GM23338 (cell line): ENCODE data around the gene TSPAN32. TPM values are rescaled to one million over a fixed set of nuclear protein-coding genes. Genes with fewer than 3 reads are reported as not detected.

Experiments used
- ATAC-seq: fragments of 200-7000 bp; cut with Tn5 transposase; 3 replicates; pipeline ENCODE4 v1.9.1; 2020
- DNase-seq: peaks from one replicate; pipeline ENCODE4 v3.0.0-alpha.2; 2015; ENCODE audit warnings: low spot score
- H2AFZ ChIP-seq: fragments of 200-600 bp; sonication (generic); 2 replicates; pipeline ENCODE4 v1.8.0; 2016; ENCODE audit warnings: antibody characterized with exemption, mild to moderate bottlenecking, moderate library complexity
- H3F3A ChIP-seq: fragments of 200-600 bp; sonication (generic); replicated peaks from 2 replicates; pipeline ENCODE4 v1.8.0; 2017; ENCODE audit warnings: antibody characterized with exemption, mixed run types, low read depth
- H3K27ac ChIP-seq: fragments of 200-600 bp; sonication (generic); 2 replicates; pipeline ENCODE4 v1.6.1; 2016; ENCODE audit warnings: low read depth
- H3K27me3 ChIP-seq: fragments of 200-600 bp; sonication (generic); 2 replicates; pipeline ENCODE4 v1.8.0; 2016; ENCODE audit warnings: mild to moderate bottlenecking, mixed run types, moderate library complexity; ENCODE audit not compliant: insufficient read depth
- H3K36me3 ChIP-seq: fragments of 200-600 bp; sonication (generic); 2 replicates; pipeline ENCODE4 v1.8.0; 2016; ENCODE audit warnings: mild to moderate bottlenecking; ENCODE audit not compliant: insufficient read depth
- H3K4me1 ChIP-seq: fragments of 200-600 bp; sonication (generic); 2 replicates; pipeline ENCODE4 v1.8.0; 2016; ENCODE audit warnings: mild to moderate bottlenecking, moderate library complexity; ENCODE audit not compliant: insufficient read depth
- H3K4me2 ChIP-seq: fragments of 200-600 bp; sonication (generic); 2 replicates; pipeline ENCODE4 v1.7.1; 2017; ENCODE audit warnings: mixed run types
- H3K4me3 ChIP-seq: fragments of 200-600 bp; sonication (generic); 2 replicates; pipeline ENCODE4 v1.6.1; 2016; ENCODE audit warnings: mixed run types
- H3K79me2 ChIP-seq: fragments of 200-600 bp; sonication (generic); replicated peaks from 2 replicates; pipeline ENCODE4 v1.8.0; 2017; ENCODE audit warnings: mild to moderate bottlenecking; ENCODE audit not compliant: insufficient read depth
- H3K9me2 ChIP-seq: fragments of 200-600 bp; sonication (generic); 2 replicates; pipeline ENCODE4 v1.8.0; 2017; ENCODE audit not compliant: insufficient read depth
- H4K20me1 ChIP-seq: fragments of 200-600 bp; sonication (generic); replicated peaks from 2 replicates; pipeline ENCODE4 v1.8.0; 2017; ENCODE audit warnings: mild to moderate bottlenecking; ENCODE audit not compliant: insufficient read depth
- H3K27ac Mint-ChIP-seq: 2 replicates; pipeline ENCODE4 v1.8.0; 2020; ENCODE audit warnings: inconsistent platforms, mild to moderate bottlenecking, moderate library complexity, mixed read lengths
- H3K27me3 Mint-ChIP-seq: 3 replicates; pipeline ENCODE4 v1.8.0; 2022; ENCODE audit warnings: low read depth, mild to moderate bottlenecking, moderate library complexity, mixed read lengths, inconsistent platforms; ENCODE audit not compliant: insufficient read depth, poor library complexity
- H3K36me3 Mint-ChIP-seq: 3 replicates; pipeline ENCODE4 v1.8.0; 2021; ENCODE audit warnings: low read depth, mild to moderate bottlenecking, inconsistent platforms, moderate library complexity, mixed read lengths
- H3K4me1 Mint-ChIP-seq: 3 replicates; pipeline ENCODE4 v1.8.0; 2020; ENCODE audit warnings: mild to moderate bottlenecking, inconsistent platforms, mixed read lengths
- H3K4me3 Mint-ChIP-seq: 3 replicates; pipeline ENCODE4 v1.8.0; 2021; ENCODE audit warnings: moderate library complexity, mild to moderate bottlenecking, inconsistent platforms, mixed read lengths
- H3K9me3 Mint-ChIP-seq: 3 replicates; pipeline ENCODE4 v1.8.0; 2020; ENCODE audit warnings: moderate library complexity, mild to moderate bottlenecking, inconsistent platforms, mixed read lengths
- JUNB ChIP-seq: IDR thresholded peaks from one replicate; pipeline ENCODE4 v1.6.1; 2016; ENCODE audit warnings: antibody characterized with exemption; ENCODE audit not compliant: unreplicated experiment
- STAT1 ChIP-seq: IDR thresholded peaks from one replicate; pipeline ENCODE4 v1.6.1; 2016; ENCODE audit warnings: antibody characterized with exemption; ENCODE audit not compliant: unreplicated experiment
- ZNF331 ChIP-seq: fragments of 250-450 bp; sonication (Bioruptor Pico); IDR thresholded peaks from 2 replicates; pipeline ENCODE4 v1.5.0; 2020; ENCODE audit warnings: low read depth, mild to moderate bottlenecking, moderate library complexity
- polyA plus RNA-seq: library from polyadenylated mRNA; unstranded; fragments of >200 nt; fragmentation: Nextera tagmentation; extraction: Ambion mirVana; gene quantifications from 2 replicates; pipeline ENCODE4 v1.2.1, GENCODE V29; 2016
- total RNA-seq: library from RNA; depleted of rRNA; stranded (reverse); fragments of >200 nt; shearing (Covaris generic); gene quantifications from 2 replicates; pipeline ENCODE4 v1.2.3, GENCODE V29; 2014
- TF ChIP-seq, protein P1 (sequence below), 2 experiments: fragments of 200-600 bp in 1 of 2; sonication (generic) in 1 of 2; conservative IDR thresholded peaks; 2 replicates each; pipeline versions ENCODE4 v1.5.1 to v1.6.1; 2016 to 2017; ENCODE audit warnings: antibody characterized with exemption in 2 of 2, low read depth in 2 of 2, mild to moderate bottlenecking in 2 of 2, moderate library complexity in 1 of 2
- TF ChIP-seq, protein P2 (sequence below): IDR thresholded peaks from 2 replicates; pipeline ENCODE4 v1.6.1; 2016; ENCODE audit warnings: antibody characterized with exemption

Gene TSPAN32
- total and polyA plus RNA-seq, 2 experiments from 2014 or later = not detected

DNA sequence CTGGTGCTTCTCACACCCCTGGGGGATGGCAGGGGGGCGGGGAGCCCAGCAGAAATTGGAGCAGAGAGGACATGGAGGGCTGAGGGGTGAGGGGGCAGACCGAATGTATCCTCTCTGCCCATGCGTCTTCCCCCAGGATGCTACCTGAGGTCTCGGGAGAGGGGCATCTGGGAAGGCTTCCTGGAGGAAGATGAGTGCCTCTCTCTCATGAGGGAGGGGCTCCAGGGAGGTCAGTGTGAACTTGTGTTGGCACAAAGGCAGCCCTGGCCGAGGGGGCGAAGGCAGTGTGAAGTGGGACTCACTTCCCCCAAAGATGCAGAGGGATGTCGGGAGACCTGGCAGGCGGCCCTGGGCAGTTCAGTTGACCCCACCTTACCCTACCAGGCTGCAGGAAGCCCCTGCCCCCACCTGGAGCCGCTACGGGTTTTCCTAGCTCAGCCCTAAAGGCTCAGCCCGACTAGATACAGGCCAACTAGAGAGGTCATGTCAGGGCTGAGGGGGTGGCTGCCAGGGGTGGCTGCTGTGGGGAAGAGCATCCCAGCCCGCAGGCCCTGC is 41.8 kb upstream of the TSPAN32 start:
- Mint-ChIP-seq H3K9me3 (no peaks in the 10 kb centered on the region), H3K27me3 (peaks cover 12% of the 10 kb centered on the region), H3K4me1 (peaks cover 3% of the 10 kb centered on the region; the same call in 1 of the 3 replicates), H3K4me3 (no peak overlapping the region), H3K36me3 (no peaks in the 10 kb centered on the region), H3K27ac (no peak overlapping the region)
- Histone ChIP-seq H3K4me3 (no peak overlapping the region), H3F3A (no peaks in the 10 kb centered on the region), H3K27me3 (no peaks in the 10 kb centered on the region), H2AFZ (no peak overlapping the region), H4K20me1 (no peaks in the 10 kb centered on the region), H3K9me2 (no peaks in the 10 kb centered on the region), H3K27ac (no peak overlapping the region), H3K36me3 (no peaks in the 10 kb centered on the region), H3K79me2 (no peaks in the 10 kb centered on the region), H3K4me2 (no peak overlapping the region), H3K4me1 (no peaks in the 10 kb centered on the region)
- DNase-seq = no peak
- TF ChIP-seq JUNB = no peak
- TF ChIP-seq, protein P1, sequence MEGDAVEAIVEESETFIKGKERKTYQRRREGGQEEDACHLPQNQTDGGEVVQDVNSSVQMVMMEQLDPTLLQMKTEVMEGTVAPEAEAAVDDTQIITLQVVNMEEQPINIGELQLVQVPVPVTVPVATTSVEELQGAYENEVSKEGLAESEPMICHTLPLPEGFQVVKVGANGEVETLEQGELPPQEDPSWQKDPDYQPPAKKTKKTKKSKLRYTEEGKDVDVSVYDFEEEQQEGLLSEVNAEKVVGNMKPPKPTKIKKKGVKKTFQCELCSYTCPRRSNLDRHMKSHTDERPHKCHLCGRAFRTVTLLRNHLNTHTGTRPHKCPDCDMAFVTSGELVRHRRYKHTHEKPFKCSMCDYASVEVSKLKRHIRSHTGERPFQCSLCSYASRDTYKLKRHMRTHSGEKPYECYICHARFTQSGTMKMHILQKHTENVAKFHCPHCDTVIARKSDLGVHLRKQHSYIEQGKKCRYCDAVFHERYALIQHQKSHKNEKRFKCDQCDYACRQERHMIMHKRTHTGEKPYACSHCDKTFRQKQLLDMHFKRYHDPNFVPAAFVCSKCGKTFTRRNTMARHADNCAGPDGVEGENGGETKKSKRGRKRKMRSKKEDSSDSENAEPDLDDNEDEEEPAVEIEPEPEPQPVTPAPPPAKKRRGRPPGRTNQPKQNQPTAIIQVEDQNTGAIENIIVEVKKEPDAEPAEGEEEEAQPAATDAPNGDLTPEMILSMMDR (conservative IDR thresholded peaks at IDR 0.05; ENCODE audit: low read depth in 2 of 2) = no peak
- ATAC-seq = no peak

DNA sequence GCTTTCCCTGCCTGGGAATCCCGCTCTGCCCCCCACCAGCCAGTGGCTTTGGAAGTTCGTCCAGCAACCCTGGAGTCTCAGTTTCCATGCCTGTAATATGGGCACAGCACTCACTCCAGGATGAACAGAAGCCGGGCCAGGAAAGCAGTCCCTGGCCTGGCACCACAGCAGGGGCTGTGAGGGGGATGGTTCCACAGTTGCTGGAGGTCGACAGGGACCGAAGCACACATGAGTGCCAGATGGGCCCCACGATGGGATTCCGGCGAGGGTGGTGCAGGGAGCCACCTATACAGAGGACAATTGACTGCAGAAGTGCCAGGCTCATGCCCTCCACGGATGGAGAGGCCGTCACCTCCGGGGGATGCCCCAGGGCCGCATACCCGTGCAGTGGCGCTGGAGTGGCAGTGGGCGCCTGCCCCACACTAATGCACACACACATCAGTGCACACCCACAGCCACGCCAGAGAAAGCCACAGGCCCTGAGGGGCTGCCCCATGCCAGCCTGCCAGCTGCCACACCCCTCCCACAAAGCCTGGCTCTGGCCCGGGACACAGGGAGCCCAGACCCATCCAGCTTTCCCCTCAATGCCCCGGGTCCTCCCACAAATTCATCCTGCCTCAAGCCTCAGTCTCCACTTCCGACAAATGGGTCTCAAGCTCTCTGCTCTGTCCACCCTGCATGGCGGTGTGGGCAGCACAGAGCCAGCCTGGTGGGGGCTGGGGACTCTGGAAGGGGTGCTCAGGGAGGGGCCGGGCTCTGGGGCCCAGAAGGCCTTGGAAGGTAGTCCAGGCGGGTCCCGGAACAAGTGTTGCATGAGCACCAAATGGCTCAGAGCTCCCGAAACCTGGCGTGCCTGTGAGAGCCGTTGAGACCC is 41.1 kb upstream of the TSPAN32 start:
- Mint-ChIP-seq H3K4me3 (no peak overlapping the region), H3K27me3 (peaks cover 12% of the 10 kb centered on the region), H3K9me3 (no peaks in the 10 kb centered on the region), H3K36me3 (no peaks in the 10 kb centered on the region), H3K27ac (no peak overlapping the region), H3K4me1 (peaks cover 3% of the 10 kb centered on the region; the same call in 1 of the 3 replicates)
- DNase-seq (no peak), ATAC-seq (no peak)
- Histone ChIP-seq H3F3A (no peaks in the 10 kb centered on the region), H3K4me2 (no peak overlapping the region), H2AFZ (no peak overlapping the region), H3K4me3 (no peak overlapping the region), H4K20me1 (no peaks in the 10 kb centered on the region), H3K4me1 (no peaks in the 10 kb centered on the region), H3K27me3 (no peaks in the 10 kb centered on the region), H3K36me3 (no peaks in the 10 kb centered on the region), H3K27ac (no peak overlapping the region), H3K79me2 (no peaks in the 10 kb centered on the region), H3K9me2 (no peaks in the 10 kb centered on the region)
- TF ChIP-seq STAT1 = no peak
- no peak for TF ChIP-seq ZNF331 (CRISPR knock-in tag)

DNA sequence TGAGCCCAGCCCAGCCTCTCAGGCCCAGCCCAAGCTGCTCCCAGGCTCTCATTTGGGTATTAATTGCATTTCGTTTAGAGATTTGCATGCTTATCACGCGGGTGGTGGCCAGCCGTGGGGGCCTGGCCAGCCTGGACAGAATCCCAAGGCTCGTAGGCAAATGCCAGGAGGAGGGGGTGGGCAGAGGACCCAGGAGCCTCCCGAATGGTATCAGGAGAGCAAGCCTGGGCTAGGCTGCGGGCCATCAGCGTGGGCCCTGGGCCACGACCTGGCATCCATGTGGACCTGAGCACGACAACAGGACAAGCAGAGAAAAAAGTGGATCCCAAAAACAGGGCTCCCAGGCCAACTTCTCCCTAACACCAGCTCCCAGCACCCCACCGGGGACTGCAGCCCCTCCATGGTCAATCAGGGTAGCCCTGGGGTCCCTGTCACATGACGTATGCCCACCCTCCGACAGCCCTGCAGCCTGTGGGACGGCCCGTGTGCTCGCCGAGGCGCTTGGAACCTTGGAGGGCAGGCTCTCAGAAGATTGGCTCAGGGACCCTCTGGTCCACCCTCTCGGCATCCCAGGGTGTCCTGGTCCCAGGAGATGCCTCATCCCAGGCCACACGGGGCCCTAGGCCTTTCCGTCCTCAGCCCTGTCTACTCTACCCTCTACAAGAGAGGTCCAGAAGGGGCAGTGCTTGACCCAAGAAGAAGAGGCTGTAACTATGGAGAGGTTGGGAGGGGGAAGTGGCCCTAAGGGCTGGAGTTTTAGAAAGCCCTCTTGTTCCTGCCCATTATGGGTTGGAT is 40.2 kb upstream of the TSPAN32 start:
- no peaks in the 10 kb centered on the region for H3K79me2 ChIP-seq
- Mint-ChIP-seq H3K27me3 (peaks cover 19% of the 10 kb centered on the region), H3K36me3 (no peaks in the 10 kb centered on the region), H3K4me1 (peaks cover 3% of the 10 kb centered on the region; the same call in 1 of the 3 replicates), H3K4me3 (no peak overlapping the region), H3K9me3 (no peaks in the 10 kb centered on the region), H3K27ac (no peak overlapping the region)
- DNase-seq (no peak), ATAC-seq (no peak)
- H3K4me2 ChIP-seq = no peak overlapping the region
- no peaks in the 10 kb centered on the region for H4K20me1 ChIP-seq
- no peaks in the 10 kb centered on the region for H3K9me2 ChIP-seq
- no peaks in the 10 kb centered on the region for H3K36me3 ChIP-seq
- H3K27ac ChIP-seq = no peak overlapping the region
- no peak overlapping the region for H2AFZ ChIP-seq
- H3K4me3 ChIP-seq = no peak overlapping the region
- H3K27me3 ChIP-seq = no peaks in the 10 kb centered on the region
- H3K4me1 ChIP-seq = no peaks in the 10 kb centered on the region
- H3F3A ChIP-seq = no peaks in the 10 kb centered on the region
- TF ChIP-seq, protein P2, sequence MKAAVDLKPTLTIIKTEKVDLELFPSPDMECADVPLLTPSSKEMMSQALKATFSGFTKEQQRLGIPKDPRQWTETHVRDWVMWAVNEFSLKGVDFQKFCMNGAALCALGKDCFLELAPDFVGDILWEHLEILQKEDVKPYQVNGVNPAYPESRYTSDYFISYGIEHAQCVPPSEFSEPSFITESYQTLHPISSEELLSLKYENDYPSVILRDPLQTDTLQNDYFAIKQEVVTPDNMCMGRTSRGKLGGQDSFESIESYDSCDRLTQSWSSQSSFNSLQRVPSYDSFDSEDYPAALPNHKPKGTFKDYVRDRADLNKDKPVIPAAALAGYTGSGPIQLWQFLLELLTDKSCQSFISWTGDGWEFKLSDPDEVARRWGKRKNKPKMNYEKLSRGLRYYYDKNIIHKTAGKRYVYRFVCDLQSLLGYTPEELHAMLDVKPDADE = no peak
